Small intestine (tissue), 16 donors: Measurements from ENCODE around the gene METTL4. TPM values are rescaled to one million over a fixed set of nuclear protein-coding genes. Genes with fewer than 3 reads are reported as not detected.

Source experiments
- DNase-seq, 2 donors: peaks; one replicate each; pipeline versions ENCODE4 v3.0.0 to v3.0.0-alpha.2; 2013
- FAIRE-seq: peaks from 2 replicates; lab custom pipeline; 2012; peaks lifted over from hg19 to GRCh38; lab: Jason Lieb, UNC
- H3K27ac ChIP-seq, 3 donors: one replicate each; pipeline ENCODE4 v1.5.1; 2013; ENCODE audit warnings: low read length in 2 of 3, mild to moderate bottlenecking in 2 of 3, control low read depth in 1 of 3, inconsistent platforms in 1 of 3, low read depth in 1 of 3, moderate library complexity in 1 of 3
- H3K27me3 ChIP-seq, 3 donors: one replicate each; pipeline ENCODE4 v1.6.1; 2013; ENCODE audit warnings: low read length in 3 of 3, inconsistent platforms in 1 of 3; ENCODE audit not compliant: control insufficient read depth in 3 of 3, insufficient read depth in 3 of 3
- H3K36me3 ChIP-seq, 3 donors: one replicate each; pipeline ENCODE4 v1.6.1; 2013; ENCODE audit warnings: low read length in 3 of 3, inconsistent platforms in 1 of 3, low read depth in 1 of 3, mild to moderate bottlenecking in 1 of 3, moderate library complexity in 1 of 3; ENCODE audit not compliant: control insufficient read depth in 3 of 3, insufficient read depth in 2 of 3
- H3K4me1 ChIP-seq, 3 donors: one replicate each; pipeline ENCODE4 v1.6.1; 2013; ENCODE audit warnings: low read length in 2 of 3, inconsistent platforms in 1 of 3, low read depth in 1 of 3, mild to moderate bottlenecking in 1 of 3, moderate library complexity in 1 of 3; ENCODE audit not compliant: control insufficient read depth in 3 of 3, insufficient read depth in 2 of 3
- H3K4me3 ChIP-seq, 3 donors: one replicate each; pipeline ENCODE4 v1.5.1; 2013; ENCODE audit warnings: low read length in 3 of 3, control low read depth in 1 of 3, inconsistent platforms in 1 of 3, low read depth in 1 of 3, mild to moderate bottlenecking in 1 of 3, moderate library complexity in 1 of 3
- H3K9me3 ChIP-seq, 2 donors: one replicate each; pipeline ENCODE4 v1.6.1; 2013; ENCODE audit warnings: low read depth in 1 of 2, low read length in 1 of 2; ENCODE audit not compliant: control insufficient read depth in 2 of 2, insufficient read depth in 1 of 2
- WGBS, 3 donors: extraction: QIAGEN DNeasy Blood & Tissue Kit; methylation state at CpG; one replicate each; pipeline ENCODE4 v1.1.7; 2013; 5-methylcytosine and 5-hydroxymethylcytosine counted together
- long read RNA-seq, 10 donors: transcript quantifications; one replicate each; lab custom pipeline, GENCODE V29; 2026
- polyA plus RNA-seq, 4 donors: library from polyadenylated mRNA; stranded (reverse) in 3 of 4; unstranded in 1 of 4; fragments of 200-250 nt in 3 of 4; fragments of 120-200 nt in 1 of 4; gene quantifications; one replicate each; pipeline versions ENCODE4 v1.2.1 to v1.2.3, GENCODE V29; 2013
- donor health status: healthy with polysubstance abuse.
- donor health status: control.
- donor health status: control.
- donor health status: Bipolar disorder and iron deficiency.
- donor health status: healthy.

Gene METTL4, protein sequence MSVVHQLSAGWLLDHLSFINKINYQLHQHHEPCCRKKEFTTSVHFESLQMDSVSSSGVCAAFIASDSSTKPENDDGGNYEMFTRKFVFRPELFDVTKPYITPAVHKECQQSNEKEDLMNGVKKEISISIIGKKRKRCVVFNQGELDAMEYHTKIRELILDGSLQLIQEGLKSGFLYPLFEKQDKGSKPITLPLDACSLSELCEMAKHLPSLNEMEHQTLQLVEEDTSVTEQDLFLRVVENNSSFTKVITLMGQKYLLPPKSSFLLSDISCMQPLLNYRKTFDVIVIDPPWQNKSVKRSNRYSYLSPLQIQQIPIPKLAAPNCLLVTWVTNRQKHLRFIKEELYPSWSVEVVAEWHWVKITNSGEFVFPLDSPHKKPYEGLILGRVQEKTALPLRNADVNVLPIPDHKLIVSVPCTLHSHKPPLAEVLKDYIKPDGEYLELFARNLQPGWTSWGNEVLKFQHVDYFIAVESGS
- polyA plus RNA-seq = 10 to 100 TPM in 1 of 4 donors, 1 to 10 TPM in 3; 5.1 to 11.6 (median 7.6) TPM
- long read RNA-seq, donor 1 = 0 reads
- long read RNA-seq, donor 2, partial matches to known transcripts = 0 of 1 reads
- long read RNA-seq, donor 2, other reads (novel, unspliced or antisense) = 0 of 1 reads
- long read RNA-seq, donor 3, partial matches to known transcripts = 0 of 2 reads
- long read RNA-seq, donor 3, other reads (novel, unspliced or antisense) = 0 of 2 reads
- long read RNA-seq, donor 4 = 0 reads
- long read RNA-seq, donor 5, partial matches to known transcripts = 0 of 1 reads
- long read RNA-seq, donor 5, other reads (novel, unspliced or antisense) = 0 of 1 reads
- long read RNA-seq, donor 6, partial matches to known transcripts = 5 of 6 reads
- long read RNA-seq, donor 6, other reads (novel, unspliced or antisense) = 0 of 6 reads
- long read RNA-seq, donor 7, partial matches to known transcripts = 7 of 9 reads
- long read RNA-seq, donor 7, other reads (novel, unspliced or antisense) = 0 of 9 reads
- long read RNA-seq, donor 8, partial matches to known transcripts = 0 of 1 reads
- long read RNA-seq, donor 8, other reads (novel, unspliced or antisense) = 0 of 1 reads
- long read RNA-seq, donor 9 = 0 reads
- long read RNA-seq, donor 10, partial matches to known transcripts = 0 of 1 reads
- long read RNA-seq, donor 10, other reads (novel, unspliced or antisense) = 0 of 1 reads

DNA sequence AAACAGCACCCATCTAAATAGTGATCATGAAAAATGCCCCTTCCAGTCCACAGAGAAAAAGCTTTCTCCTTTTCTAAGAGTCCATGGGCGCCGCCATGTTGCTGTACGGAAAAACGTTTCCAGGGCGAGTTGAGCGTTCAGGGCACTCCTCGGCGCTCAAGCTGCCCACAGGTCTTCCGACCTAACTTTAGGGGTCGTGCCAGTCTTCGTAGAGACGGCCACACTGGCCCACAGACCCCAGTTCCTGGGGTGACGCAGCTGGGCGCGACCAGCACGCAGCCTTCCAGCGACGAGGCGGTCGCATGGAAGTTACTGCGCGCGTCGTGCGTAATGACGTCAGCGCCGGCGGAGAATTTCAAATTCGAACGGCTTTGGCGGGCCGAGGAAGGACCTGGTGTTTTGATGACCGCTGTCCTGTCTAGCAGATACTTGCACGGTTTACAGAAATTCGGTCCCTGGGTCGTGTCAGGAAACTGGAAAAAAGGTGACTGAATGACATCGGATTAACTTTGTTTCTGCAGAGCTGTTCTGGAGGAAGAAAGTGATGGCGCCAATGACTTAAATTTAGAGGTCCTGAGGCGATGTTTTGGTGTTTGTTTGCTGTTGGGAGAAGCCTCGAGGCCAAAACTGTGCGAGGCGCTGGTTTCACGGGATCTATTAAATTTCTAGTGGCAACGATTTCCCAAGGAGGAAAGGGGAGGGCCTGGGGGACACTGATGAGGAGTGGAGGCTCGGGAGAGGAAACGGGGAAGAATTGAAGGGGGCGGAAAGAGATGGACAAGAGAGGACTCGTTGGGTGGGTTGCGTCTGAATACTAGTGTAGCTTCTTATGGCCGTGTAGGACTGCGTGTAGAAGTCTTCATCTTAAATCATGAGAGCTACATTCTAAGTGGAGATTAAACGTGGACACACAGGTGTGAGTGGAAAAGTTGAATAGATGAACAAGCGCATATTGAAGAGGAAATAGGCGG lies at the start of gene METTL4, which contains the start of gene NDC80:
METTL4 (minus strand) TSS at position 306 of the 971 bp plus-strand sequence. CDS start 4,289 bp downstream, outside the sequence.
NDC80 (plus strand) TSS at position 358 of the 971 bp plus-strand sequence. CDS start 1,429 bp downstream, outside the sequence.
- no peaks in the 10 kb centered on the region for H3K36me3 ChIP-seq
- no peaks in the 10 kb centered on the region for H3K9me3 ChIP-seq
- H3K27ac ChIP-seq = peak within 1 kb of the TSS; percentile 89 to 100 (median 93)
- peak within 1 kb of the TSS; percentile 67 to 80 (median 73) for H3K4me3 ChIP-seq
- DNase-seq (peak; percentile 84 to 96), FAIRE-seq (no peak)
- 0 to 1% (median 0%) methylated on average over 55 of the region's 55 CpGs for WGBS, 3 donors
- no peaks in the 10 kb centered on the region for H3K27me3 ChIP-seq
- H3K4me1 ChIP-seq = peaks cover 0 to 18% (median 3%) of the 10 kb centered on the region in 3 donors

DNA sequence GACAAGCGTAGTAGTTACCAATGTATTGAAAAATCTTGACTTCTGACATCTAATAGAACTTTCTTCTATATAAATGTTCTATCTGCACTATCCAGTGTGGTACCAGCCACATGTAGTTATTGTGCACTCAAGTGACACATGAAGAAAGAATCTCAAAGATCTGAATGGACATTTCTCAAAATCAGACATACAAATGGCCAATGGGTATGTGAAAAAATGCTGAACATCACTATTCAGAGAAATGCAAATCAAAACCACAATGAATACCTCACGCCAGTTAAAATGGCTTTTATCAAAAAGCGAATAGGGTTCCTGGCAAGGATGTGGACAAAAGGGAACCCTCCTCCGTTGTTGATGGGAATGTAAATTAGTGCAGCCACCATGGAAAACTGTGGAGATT lies 46.7 kb upstream of the METTL4 start:
- Histone ChIP-seq H3K4me3 (no peak overlapping the region), H3K27me3 (no peaks in the 10 kb centered on the region), H3K27ac (no peak overlapping the region), H3K9me3 (peaks cover 0 to 1% of the 10 kb centered on the region in 2 donors), H3K4me1 (no peaks in the 10 kb centered on the region), H3K36me3 (peaks cover 0 to 6% (median 0%) of the 10 kb centered on the region in 3 donors)
- DNase-seq = no peak
- FAIRE-seq = no peak
- 93 to 98% (median 96%) methylated on average over 4 of the region's 4 CpGs for WGBS, 3 donors

DNA sequence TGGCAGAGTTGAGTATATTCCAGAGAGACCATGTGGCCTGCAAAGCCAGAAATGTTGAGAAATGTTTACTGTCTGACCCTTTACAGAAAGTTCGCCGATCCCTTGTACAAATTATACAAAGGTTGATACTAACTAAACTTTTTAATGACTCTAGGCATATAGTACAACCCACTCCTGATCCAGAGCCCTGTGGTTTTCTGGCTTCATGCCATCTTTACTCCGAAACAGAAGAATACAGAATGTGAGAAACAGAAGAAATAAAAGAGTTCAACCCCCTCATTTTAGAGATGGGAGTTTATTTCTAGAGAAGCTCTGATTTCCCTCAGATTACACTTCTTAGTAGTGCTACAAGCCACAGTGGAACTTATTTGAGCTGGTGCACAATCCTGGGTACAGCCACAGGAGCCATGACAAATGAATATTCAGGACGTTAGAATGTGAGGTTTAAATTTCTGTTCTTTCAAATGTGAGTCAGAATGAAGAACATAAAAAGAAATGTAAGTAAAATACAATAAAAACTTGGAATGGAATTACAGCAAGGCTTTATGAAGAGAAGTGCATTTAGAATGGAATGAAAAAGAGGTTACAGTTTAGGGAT lies 46.2 kb upstream of the METTL4 start:
- Histone ChIP-seq H3K4me3 (no peak overlapping the region), H3K36me3 (peaks cover 0 to 6% (median 0%) of the 10 kb centered on the region in 3 donors), H3K27me3 (no peaks in the 10 kb centered on the region), H3K4me1 (no peaks in the 10 kb centered on the region), H3K27ac (no peak overlapping the region), H3K9me3 (peaks cover 0 to 1% of the 10 kb centered on the region in 2 donors)
- DNase-seq (no peak), FAIRE-seq (no peak)
- 80 to 83% (median 81%) methylated on average over 4 of the region's 4 CpGs for WGBS, 3 donors

DNA sequence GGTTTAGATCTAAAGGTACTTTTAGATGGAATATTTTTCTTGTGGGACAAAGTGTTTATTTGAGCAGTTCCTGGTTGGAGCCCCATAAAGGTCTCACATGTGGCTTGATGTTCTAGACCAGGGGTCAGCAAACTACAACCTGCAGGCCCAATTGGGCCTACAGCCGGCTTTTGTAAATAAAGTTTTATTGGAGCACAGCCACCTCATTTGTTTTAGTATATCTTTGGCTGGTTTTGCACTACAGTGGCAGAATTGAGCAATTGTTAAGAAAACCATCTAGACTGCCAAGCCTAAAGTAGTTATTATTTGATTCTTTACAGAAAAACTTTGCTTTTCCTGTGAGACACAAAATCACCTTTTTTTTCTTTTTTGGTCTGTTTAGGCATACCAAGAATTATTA lies 41.7 kb upstream of the METTL4 start:
- Histone ChIP-seq H3K27ac (no peak overlapping the region), H3K9me3 (peaks cover 0 to 1% of the 10 kb centered on the region in 2 donors), H3K4me1 (no peaks in the 10 kb centered on the region), H3K4me3 (no peak overlapping the region), H3K27me3 (no peaks in the 10 kb centered on the region), H3K36me3 (peaks cover 0 to 6% (median 0%) of the 10 kb centered on the region in 3 donors)
- 82 to 87% (median 82%) methylated on average over 1 of the region's 1 CpG for WGBS, 3 donors
- FAIRE-seq = no peak
- DNase-seq = no peak

DNA sequence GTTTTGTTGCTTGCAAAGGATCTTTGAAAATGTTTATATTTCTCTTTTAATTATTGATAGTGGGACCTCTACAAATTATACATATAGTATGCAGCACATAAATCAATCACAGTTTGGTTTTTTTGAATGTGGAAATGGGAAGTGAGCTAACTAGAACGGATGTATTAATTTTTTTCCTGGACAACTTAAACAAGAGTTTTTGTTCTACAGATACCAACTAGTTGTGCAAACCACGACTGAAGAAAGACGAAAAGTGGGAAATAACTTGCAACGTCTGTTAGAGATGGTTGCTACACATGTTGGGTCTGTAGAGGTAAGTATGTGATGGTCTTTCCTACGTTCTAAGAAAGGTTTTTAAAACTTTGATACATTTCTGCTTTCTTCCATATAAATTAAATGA lies 39.2 kb upstream of the METTL4 start:
- 86 to 93% (median 90%) methylated on average over 5 of the region's 5 CpGs for WGBS, 3 donors
- H3K27me3 ChIP-seq = no peaks in the 10 kb centered on the region
- H3K9me3 ChIP-seq = peaks cover 0 to 1% of the 10 kb centered on the region in 2 donors
- H3K36me3 ChIP-seq = peaks cover 0 to 4% (median 0%) of the 10 kb centered on the region in 3 donors
- H3K4me3 ChIP-seq = no peak overlapping the region
- FAIRE-seq = no peak
- no peak for DNase-seq
- H3K27ac ChIP-seq = no peak overlapping the region
- H3K4me1 ChIP-seq = peaks cover 0 to 3% (median 0%) of the 10 kb centered on the region in 3 donors

DNA sequence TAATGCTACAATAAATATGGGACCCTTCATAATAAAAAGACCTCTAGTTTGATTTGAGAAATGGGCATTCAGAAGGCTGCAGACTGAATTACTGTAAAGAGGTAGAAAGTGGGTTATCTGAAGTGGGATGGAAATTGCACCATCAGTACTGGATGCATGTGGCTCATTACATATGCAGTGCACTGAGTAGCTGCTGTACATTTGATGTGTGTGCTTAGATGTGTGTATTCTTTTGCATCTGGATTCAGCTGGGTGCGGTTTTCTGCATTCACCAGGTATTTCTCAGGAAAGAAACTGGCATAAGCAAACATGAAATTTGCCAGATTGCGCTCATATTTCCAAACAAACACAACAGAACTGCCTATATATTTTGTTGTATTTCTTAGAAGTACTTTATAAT lies 38.3 kb upstream of the METTL4 start:
- 91 to 94% (median 92%) methylated on average over 2 of the region's 2 CpGs for WGBS, 3 donors
- Histone ChIP-seq H3K4me1 (peaks cover 0 to 6% (median 3%) of the 10 kb centered on the region in 3 donors), H3K27ac (no peak overlapping the region), H3K27me3 (no peaks in the 10 kb centered on the region), H3K9me3 (no peaks in the 10 kb centered on the region), H3K4me3 (no peak overlapping the region), H3K36me3 (no peaks in the 10 kb centered on the region)
- FAIRE-seq (no peak), DNase-seq (no peak)

DNA sequence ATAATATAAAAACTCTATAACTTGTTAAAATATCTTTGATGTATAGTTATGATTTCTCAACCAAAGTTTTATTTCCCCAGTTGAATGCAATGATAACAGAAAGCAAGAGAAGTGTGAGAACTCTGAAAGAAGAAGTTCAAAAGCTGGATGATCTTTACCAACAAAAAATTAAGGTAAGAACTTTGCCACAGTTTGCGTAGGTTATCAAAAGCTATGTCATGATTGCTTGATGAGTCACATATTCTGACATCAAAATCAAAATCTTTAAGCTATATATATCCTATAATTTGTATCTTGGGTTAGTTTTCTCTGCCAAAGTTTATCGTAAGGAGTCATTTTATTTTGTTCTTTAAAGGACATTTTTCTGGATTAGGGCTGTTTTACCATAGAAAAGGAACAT lies 35.0 kb upstream of the METTL4 start:
- peak overlapping the region in 1 of 3 donors; percentile 38 for H3K27ac ChIP-seq
- H3K36me3 ChIP-seq = no peaks in the 10 kb centered on the region
- DNase-seq (peak; percentile 9 to 32), FAIRE-seq (no peak)
- no peaks in the 10 kb centered on the region for H3K27me3 ChIP-seq
- no peaks in the 10 kb centered on the region for H3K9me3 ChIP-seq
- no peak overlapping the region for H3K4me3 ChIP-seq
- WGBS, 3 donors = 26 to 60% (median 42%) methylated on average over 2 of the region's 2 CpGs
- H3K4me1 ChIP-seq = peaks cover 0 to 6% (median 3%) of the 10 kb centered on the region in 3 donors
